Measurements from ENCODE around the gene MYO10.
"Not testable (repeated sequence)": the region's sequence is repeated elsewhere in the genome, so short reads cannot be mapped to it uniquely, and the experiment has no call there.

MYO10 gene

GRCh38 chr5:16864631-16865131, 71.4 kb downstream of the MYO10 start:
- DNase-seq (ENCODE audit: low read depth in 2 of 2, low spot score in 1 of 2) = no peak

- no peak for DNase-seq (ENCODE audit: low read depth in 2 of 2, low spot score in 1 of 2)
Measured at GRCh38 chr5:16863469-16863946, 72.6 kb downstream of the MYO10 start.

GRCh38 chr5:16862777-16863176, 73.3 kb downstream of the MYO10 start:
- DNase-seq (ENCODE audit: low read depth in 2 of 2, low spot score in 1 of 2) = no peak

- DNase-seq (ENCODE audit: low read depth in 2 of 2, low spot score in 1 of 2) = no peak
Measured at GRCh38 chr5:16859346-16859745, 76.7 kb downstream of the MYO10 start.

GRCh38 chr5:16858151-16858550, 77.9 kb downstream of the MYO10 start:
- no peak for DNase-seq (ENCODE audit: low read depth in 2 of 2, low spot score in 1 of 2)

GRCh38 chr5:16857635-16858034, 78.5 kb downstream of the MYO10 start:
- no peak for DNase-seq (ENCODE audit: low read depth in 2 of 2, low spot score in 1 of 2)

GRCh38 chr5:16856531-16856930, 79.6 kb downstream of the MYO10 start:
- DNase-seq (ENCODE audit: low read depth in 2 of 2, low spot score in 1 of 2) = no peak

GRCh38 chr5:16855898-16856297, 80.2 kb downstream of the MYO10 start:
- DNase-seq (ENCODE audit: low read depth in 2 of 2, low spot score in 1 of 2) = no peak

GRCh38 chr5:16855485-16855884, 80.6 kb downstream of the MYO10 start:
- DNase-seq (ENCODE audit: low read depth in 2 of 2, low spot score in 1 of 2) = no peak

GRCh38 chr5:16854351-16854750, 81.7 kb downstream of the MYO10 start:
- no peak for DNase-seq (ENCODE audit: low read depth in 2 of 2, low spot score in 1 of 2)

- DNase-seq (ENCODE audit: low read depth in 2 of 2, low spot score in 1 of 2) = no peak
Measured at GRCh38 chr5:16853518-16853917, 82.6 kb downstream of the MYO10 start.

GRCh38 chr5:16852251-16853005, 83.7 kb downstream of the MYO10 start:
- DNase-seq (ENCODE audit: low read depth in 2 of 2, low spot score in 1 of 2) = no peak

- no peak for DNase-seq (ENCODE audit: low read depth in 2 of 2, low spot score in 1 of 2)
Measured at GRCh38 chr5:16849775-16850174, 86.3 kb downstream of the MYO10 start.

GRCh38 chr5:16849181-16849580, 86.9 kb downstream of the MYO10 start:
- no peak for DNase-seq (ENCODE audit: low read depth in 2 of 2, low spot score in 1 of 2)

GRCh38 chr5:16844952-16845351, 91.1 kb downstream of the MYO10 start:
- DNase-seq (ENCODE audit: low read depth in 2 of 2, low spot score in 1 of 2) = no peak

GRCh38 chr5:16842896-16843295, 93.2 kb downstream of the MYO10 start:
- no peak for DNase-seq (ENCODE audit: low read depth in 2 of 2, low spot score in 1 of 2)

GRCh38 chr5:16841416-16841815, 94.7 kb downstream of the MYO10 start:
- DNase-seq (ENCODE audit: low read depth in 2 of 2, low spot score in 1 of 2) = no peak

- DNase-seq (ENCODE audit: low read depth in 2 of 2, low spot score in 1 of 2) = no peak
Measured at GRCh38 chr5:16837305-16837704, 98.8 kb downstream of the MYO10 start.

GRCh38 chr5:16834029-16834428, 102.1 kb downstream of the MYO10 start:
- DNase-seq (ENCODE audit: low read depth in 2 of 2, low spot score in 1 of 2) = no peak

- not testable (repeated sequence) for DNase-seq (ENCODE audit: low read depth in 2 of 2, low spot score in 1 of 2)
Measured at GRCh38 chr5:16831326-16831725, 104.8 kb downstream of the MYO10 start.

- DNase-seq (ENCODE audit: low read depth in 2 of 2, low spot score in 1 of 2) = no peak
Measured at GRCh38 chr5:16827755-16828154, 108.3 kb downstream of the MYO10 start.

GRCh38 chr5:16826379-16827125, 109.5 kb downstream of the MYO10 start:
- DNase-seq (ENCODE audit: low read depth in 2 of 2, low spot score in 1 of 2) = no peak

Measured in stimulated activated CD8-positive, alpha-beta memory T cell treated with anti-CD3 and anti-CD28 coated beads, Interleukin-4, amount 100 ng/mL, for 4 hours (primary cell).